Kidney (tissue), 14 donors: ENCODE results near the gene ZNF439. TPM values are rescaled to one million over a fixed set of nuclear protein-coding genes. Genes with fewer than 3 reads are reported as not detected.
"Not testable (repeated sequence)": the region's sequence is repeated elsewhere in the genome, so short reads cannot be mapped to it uniquely, and the experiment has no call there.

Experiments used
- DNase-seq, 5 donors: peaks; one replicate each; pipeline ENCODE4 v3.0.0-alpha.2; 2013 to 2020
- FAIRE-seq: peaks from 2 replicates; lab custom pipeline; 2012; peaks lifted over from hg19 to GRCh38; lab: Jason Lieb, UNC
- H3K27ac ChIP-seq, 2 donors: one replicate each; pipeline ENCODE4 v1.7.0; 2013; ENCODE audit warnings: low read depth in 2 of 2, low read length in 2 of 2, inconsistent platforms in 1 of 2
- H3K27me3 ChIP-seq: one replicate; pipeline ENCODE4 v1.7.1; 2013; ENCODE audit warnings: low read length, inconsistent platforms; ENCODE audit not compliant: control insufficient read depth, insufficient read depth
- H3K36me3 ChIP-seq, 3 donors: one replicate each; pipeline versions ENCODE4 v1.7.0 to v1.7.1; 2013; ENCODE audit warnings: low read length in 3 of 3, control low read depth in 1 of 3, inconsistent platforms in 1 of 3; ENCODE audit not compliant: insufficient read depth in 3 of 3, control insufficient read depth in 2 of 3
- H3K4me1 ChIP-seq, 3 donors: one replicate each; pipeline versions ENCODE4 v1.7.0 to v1.7.1; 2013; ENCODE audit warnings: low read length in 3 of 3, inconsistent platforms in 1 of 3, low read depth in 1 of 3; ENCODE audit not compliant: control insufficient read depth in 2 of 3, insufficient read depth in 2 of 3
- H3K4me3 ChIP-seq, 3 donors: one replicate each; pipeline versions ENCODE4 v1.7.0 to v1.8.1; 2013; ENCODE audit warnings: low read length in 3 of 3, control low read depth in 1 of 3, inconsistent platforms in 1 of 3
- H3K9ac ChIP-seq, 3 donors: one replicate each; pipeline versions ENCODE4 v1.7.0 to v1.7.1; 2013; ENCODE audit warnings: low read length in 3 of 3, control low read depth in 1 of 3, inconsistent platforms in 1 of 3
- H3K9me3 ChIP-seq, 3 donors: one replicate each; pipeline versions ENCODE4 v1.7.0 to v1.7.1; 2013; ENCODE audit warnings: low read length in 3 of 3, control low read depth in 1 of 3, inconsistent platforms in 1 of 3; ENCODE audit not compliant: control insufficient read depth in 2 of 3, insufficient read depth in 1 of 3
- intact Hi-C: fragments of 100-400 bp; cut with DNase I; formaldehyde crosslinking; loops from one replicate; pipeline ENCODE4 v1.11.1; 2022
- polyA plus RNA-seq: library from polyadenylated mRNA; stranded (reverse); fragments of 350-450 nt; fragmentation: Illumina TruSeq; extraction: RNeasy Lipid Tissue Mini Kit (QIAGEN cat#74804); gene quantifications from one replicate; pipeline ENCODE4 v1.2.3, GENCODE V29; 2014; ENCODE audit warnings: low read depth, low replicate concordance; ENCODE audit not compliant: insufficient read depth
- total RNA-seq: library from RNA; stranded (reverse); fragmentation: NEBNext Ultra II Directional; extraction: Animal tissue kit (Norgen Biotek cat#: 25700); gene quantifications from one replicate; pipeline ENCODE4 v1.2.1, GENCODE V29; 2021
- TF ChIP-seq, protein P1 (sequence below): IDR thresholded peaks from 3 replicates; pipeline ENCODE4 v1.5.1; 2012; ENCODE audit warnings: mild to moderate bottlenecking, moderate library complexity, borderline replicate concordance; ENCODE audit not compliant: insufficient read depth; ENCODE audit errors: extremely low read depth
- donor health status: control.
- donor health status: control.
- donor health status: control.
- donor health status: control.
- donor health status: control.
- donor health status: DM: yes; HTN: yes; CAD: no.
- donor health status: Normal renal cell carcinoma (clear cell type).

Gene ZNF439
- total and polyA plus RNA-seq, 2 donors from 2014 or later = 4.5 to 13.2 TPM

- FAIRE-seq (no peak), DNase-seq (no peak)
- H3K4me1 ChIP-seq = no peaks in the 10 kb centered on the region
- no peak overlapping the region for H3K27ac ChIP-seq
- intact Hi-C loops = no loop called here
- H3K27me3 ChIP-seq = no peaks in the 10 kb centered on the region
- H3K4me3 ChIP-seq = no peak overlapping the region
- TF ChIP-seq, protein P1, sequence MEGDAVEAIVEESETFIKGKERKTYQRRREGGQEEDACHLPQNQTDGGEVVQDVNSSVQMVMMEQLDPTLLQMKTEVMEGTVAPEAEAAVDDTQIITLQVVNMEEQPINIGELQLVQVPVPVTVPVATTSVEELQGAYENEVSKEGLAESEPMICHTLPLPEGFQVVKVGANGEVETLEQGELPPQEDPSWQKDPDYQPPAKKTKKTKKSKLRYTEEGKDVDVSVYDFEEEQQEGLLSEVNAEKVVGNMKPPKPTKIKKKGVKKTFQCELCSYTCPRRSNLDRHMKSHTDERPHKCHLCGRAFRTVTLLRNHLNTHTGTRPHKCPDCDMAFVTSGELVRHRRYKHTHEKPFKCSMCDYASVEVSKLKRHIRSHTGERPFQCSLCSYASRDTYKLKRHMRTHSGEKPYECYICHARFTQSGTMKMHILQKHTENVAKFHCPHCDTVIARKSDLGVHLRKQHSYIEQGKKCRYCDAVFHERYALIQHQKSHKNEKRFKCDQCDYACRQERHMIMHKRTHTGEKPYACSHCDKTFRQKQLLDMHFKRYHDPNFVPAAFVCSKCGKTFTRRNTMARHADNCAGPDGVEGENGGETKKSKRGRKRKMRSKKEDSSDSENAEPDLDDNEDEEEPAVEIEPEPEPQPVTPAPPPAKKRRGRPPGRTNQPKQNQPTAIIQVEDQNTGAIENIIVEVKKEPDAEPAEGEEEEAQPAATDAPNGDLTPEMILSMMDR = no peak
- H3K9me3 ChIP-seq = peaks cover 1 to 31% (median 17%) of the 10 kb centered on the region in 3 donors
- no peak overlapping the region for H3K9ac ChIP-seq
- H3K36me3 ChIP-seq = peaks cover 10 to 23% (median 16%) of the 10 kb centered on the region in 3 donors
These were observed 15.0 kb upstream of the ZNF439 start for GRCh38 chr19:11833541-11833940.

- peaks cover 1 to 27% (median 17%) of the 10 kb centered on the region in 3 donors for H3K9me3 ChIP-seq
- not testable (repeated sequence) for H3K27me3 ChIP-seq
These were observed 12.9 kb upstream of the ZNF439 start for GRCh38 chr19:11835626-11836066.

DNA sequence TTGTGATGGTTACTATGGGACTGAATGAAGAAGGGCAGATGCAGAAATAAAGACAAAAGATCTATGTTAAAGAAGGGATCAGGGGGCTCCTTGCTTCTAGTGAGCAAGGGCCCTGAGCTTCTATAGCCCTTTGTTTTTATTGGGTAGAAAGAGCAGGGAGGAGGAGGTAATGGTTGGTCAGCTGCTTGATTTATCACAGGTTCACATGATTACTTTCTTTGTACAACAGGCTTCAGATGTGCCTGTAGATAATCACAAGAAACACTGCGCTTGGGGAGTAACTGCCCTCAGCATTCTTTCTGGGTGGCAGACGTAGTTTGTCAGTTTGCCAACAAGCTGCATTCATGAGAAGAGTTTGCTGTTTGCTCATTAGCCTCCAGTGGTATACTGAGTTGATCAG lies 4.8 kb upstream of the ZNF439 start:
- Histone ChIP-seq H3K4me3 (no peak overlapping the region), H3K36me3 (no peaks in the 10 kb centered on the region), H3K9me3 (no peaks in the 10 kb centered on the region), H3K27ac (no peak overlapping the region), H3K27me3 (no peaks in the 10 kb centered on the region), H3K4me1 (peaks cover 0 to 3% (median 0%) of the 10 kb centered on the region in 3 donors), H3K9ac (no peak overlapping the region)
- TF ChIP-seq, protein P1 = no peak
- FAIRE-seq (no peak), DNase-seq (peak in 4 of 5 donors; percentile 39 to 79 (median 62))
- intact Hi-C loops = no loop called here

More at GRCh38 chr19:11835626-11836066, 12.9 kb upstream of the ZNF439 start:
- H3K4me3 ChIP-seq, intact Hi-C loops, FAIRE-seq, H3K27ac ChIP-seq, H3K4me1 ChIP-seq, DNase-seq, H3K9ac ChIP-seq: not testable (repeated sequence)
- peaks cover 8 to 23% (median 16%) of the 10 kb centered on the region in 3 donors for H3K36me3 ChIP-seq

DNA sequence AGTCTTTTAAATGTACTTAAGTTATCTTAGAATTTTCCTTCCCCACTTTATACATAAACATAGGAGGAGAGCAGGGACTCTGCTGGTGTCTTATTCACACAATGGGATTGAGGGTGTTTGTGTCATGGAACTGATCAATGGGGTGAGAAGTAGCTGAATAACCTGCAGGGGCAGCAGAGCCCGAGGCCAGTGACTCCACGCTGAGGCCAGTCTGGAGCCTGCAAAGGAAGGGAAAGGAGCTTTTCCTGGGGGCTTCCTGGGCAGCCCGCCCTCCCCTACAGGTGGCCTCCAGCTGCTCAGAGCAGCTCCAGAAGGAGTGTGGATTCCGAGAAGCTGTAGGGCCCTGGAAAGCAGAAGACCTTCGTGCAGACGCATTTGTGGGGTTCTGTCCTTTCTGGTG lies 911 bp upstream of the ZNF439 start:
- peak in 1 of 5 donors; percentile 11 for DNase-seq
- H3K27ac ChIP-seq, H3K4me1 ChIP-seq, H3K9ac ChIP-seq, H3K9me3 ChIP-seq, H3K36me3 ChIP-seq, intact Hi-C loops, H3K27me3 ChIP-seq, FAIRE-seq, H3K4me3 ChIP-seq: not testable (repeated sequence)
